Measurements from ENCODE around the gene BET1L. TPM values are rescaled to one million over a fixed set of nuclear protein-coding genes. Genes with fewer than 3 reads are reported as not detected.

The BET1L gene
- total and polyA plus RNA-seq, 4 donors = 7.6 to 32.6 (median 23.4) TPM

DNA sequence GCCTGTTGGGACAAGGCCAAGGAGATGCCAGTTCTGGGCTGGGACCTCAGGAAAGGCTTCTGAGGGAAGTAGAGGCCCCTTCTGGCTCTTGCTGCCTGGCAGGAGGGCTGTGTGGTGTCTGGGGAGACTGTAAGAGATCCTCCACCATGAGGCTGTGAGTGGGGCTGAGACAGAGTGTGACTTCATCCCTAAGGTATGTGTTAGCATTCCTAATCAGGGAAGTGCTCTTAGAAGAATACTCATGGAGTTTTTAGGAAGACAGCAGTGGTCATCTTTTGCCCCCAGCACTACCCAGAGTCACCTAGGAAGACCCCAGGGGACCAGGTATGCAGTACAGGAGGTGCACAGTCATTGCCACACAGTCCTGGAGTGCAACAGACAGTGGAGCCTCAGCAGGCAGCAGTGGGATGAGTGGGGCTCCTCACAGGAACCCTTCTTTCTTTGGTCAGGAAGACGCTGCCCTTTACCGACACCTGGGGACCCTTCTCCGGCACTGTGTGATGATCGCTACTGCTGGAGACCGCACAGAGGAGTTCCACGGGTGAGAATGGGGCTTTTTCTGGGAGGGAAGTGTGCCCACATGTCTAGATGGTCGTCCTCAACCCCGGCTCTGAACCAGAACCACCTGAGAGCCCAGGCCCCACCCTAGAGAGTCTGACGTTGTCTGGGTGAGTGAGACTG, 3.1 kb upstream of the BET1L start (continued):
- no peak for TF ChIP-seq REST (IDR thresholded peaks at IDR 0.05)
- TF ChIP-seq SP1 (IDR thresholded peaks at IDR 0.05) = no peak
- TF ChIP-seq FOXA2 (IDR thresholded peaks at IDR 0.05) = no peak
- TF ChIP-seq, protein P1, sequence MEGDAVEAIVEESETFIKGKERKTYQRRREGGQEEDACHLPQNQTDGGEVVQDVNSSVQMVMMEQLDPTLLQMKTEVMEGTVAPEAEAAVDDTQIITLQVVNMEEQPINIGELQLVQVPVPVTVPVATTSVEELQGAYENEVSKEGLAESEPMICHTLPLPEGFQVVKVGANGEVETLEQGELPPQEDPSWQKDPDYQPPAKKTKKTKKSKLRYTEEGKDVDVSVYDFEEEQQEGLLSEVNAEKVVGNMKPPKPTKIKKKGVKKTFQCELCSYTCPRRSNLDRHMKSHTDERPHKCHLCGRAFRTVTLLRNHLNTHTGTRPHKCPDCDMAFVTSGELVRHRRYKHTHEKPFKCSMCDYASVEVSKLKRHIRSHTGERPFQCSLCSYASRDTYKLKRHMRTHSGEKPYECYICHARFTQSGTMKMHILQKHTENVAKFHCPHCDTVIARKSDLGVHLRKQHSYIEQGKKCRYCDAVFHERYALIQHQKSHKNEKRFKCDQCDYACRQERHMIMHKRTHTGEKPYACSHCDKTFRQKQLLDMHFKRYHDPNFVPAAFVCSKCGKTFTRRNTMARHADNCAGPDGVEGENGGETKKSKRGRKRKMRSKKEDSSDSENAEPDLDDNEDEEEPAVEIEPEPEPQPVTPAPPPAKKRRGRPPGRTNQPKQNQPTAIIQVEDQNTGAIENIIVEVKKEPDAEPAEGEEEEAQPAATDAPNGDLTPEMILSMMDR (IDR thresholded peaks at IDR 0.05; ENCODE audit: low read depth, low read length, missing input control) = no peak
- TF ChIP-seq FOXA1 (IDR thresholded peaks at IDR 0.05) = no peak
- TF ChIP-seq GABPA (IDR thresholded peaks at IDR 0.05 in 1 of 2, conservative IDR thresholded peaks at IDR 0.05 in 1 of 2) = no peak
- TF ChIP-seq HNF4G (IDR thresholded peaks at IDR 0.05) = no peak
- no peak for TF ChIP-seq NR2F2 (IDR thresholded peaks at IDR 0.05)
- TF ChIP-seq YY1 (IDR thresholded peaks at IDR 0.05) = no peak

- peaks cover 8 to 41% (median 28%) of the 10 kb centered on the region in 4 donors for H3K4me1 ChIP-seq (ENCODE audit: control insufficient read depth in 4 of 4, insufficient read depth in 4 of 4, low read length in 3 of 4)
- DNase-seq (ENCODE audit: low spot score) = no peak
- peak overlapping the region in 1 of 2 donors; percentile 92 for H3K27ac ChIP-seq (ENCODE audit: low read depth in 1 of 2, low read length in 2 of 2)
- no peaks in the 10 kb centered on the region for H3K27me3 ChIP-seq (ENCODE audit: control insufficient read depth in 4 of 4, insufficient read depth in 4 of 4, low read length in 3 of 4)
- peaks cover 10 to 53% (median 35%) of the 10 kb centered on the region in 4 donors for H3K36me3 ChIP-seq (ENCODE audit: control insufficient read depth in 4 of 4, insufficient read depth in 3 of 4, low read depth in 1 of 4, low read length in 3 of 4)
- TF ChIP-seq NR2F2 (IDR thresholded peaks at IDR 0.05) (no peak), ZBTB33 (IDR thresholded peaks at IDR 0.05) (no peak), RXRA (IDR thresholded peaks at IDR 0.05) (no peak), GABPA (IDR thresholded peaks at IDR 0.05 in 1 of 2, conservative IDR thresholded peaks at IDR 0.05 in 1 of 2) (no peak), TAF1 (conservative IDR thresholded peaks at IDR 0.05) (no peak), YY1 (IDR thresholded peaks at IDR 0.05) (no peak), EGR1 (IDR thresholded peaks at IDR 0.05; ENCODE audit: low read depth in 2 of 2) (no peak), JUND (IDR thresholded peaks at IDR 0.05) (no peak), RAD21 (IDR thresholded peaks at IDR 0.05) (no peak), REST (IDR thresholded peaks at IDR 0.05) (no peak), SP1 (IDR thresholded peaks at IDR 0.05) (no peak)
- TF ChIP-seq, protein P2, sequence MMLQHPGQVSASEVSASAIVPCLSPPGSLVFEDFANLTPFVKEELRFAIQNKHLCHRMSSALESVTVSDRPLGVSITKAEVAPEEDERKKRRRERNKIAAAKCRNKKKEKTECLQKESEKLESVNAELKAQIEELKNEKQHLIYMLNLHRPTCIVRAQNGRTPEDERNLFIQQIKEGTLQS (IDR thresholded peaks at IDR 0.05) = no peak
- TF ChIP-seq, protein P3, sequence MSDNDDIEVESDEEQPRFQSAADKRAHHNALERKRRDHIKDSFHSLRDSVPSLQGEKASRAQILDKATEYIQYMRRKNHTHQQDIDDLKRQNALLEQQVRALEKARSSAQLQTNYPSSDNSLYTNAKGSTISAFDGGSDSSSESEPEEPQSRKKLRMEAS (IDR thresholded peaks at IDR 0.05) = no peak
- WGBS = 63% methylated on average over 29 of the region's 29 CpGs
- peak overlapping the region in 1 of 2 donors; percentile 74 for H3K9ac ChIP-seq (ENCODE audit: low read depth in 1 of 2, low read length in 2 of 2)
- no peaks in the 10 kb centered on the region for H3K9me3 ChIP-seq (ENCODE audit: control insufficient read depth in 4 of 4, low read length in 3 of 4)
- peak overlapping the region; percentile 27 to 88 (median 84) for H3K4me3 ChIP-seq (ENCODE audit: low read depth in 1 of 3, low read length in 3 of 3)
Measured at GRCh38 chr11:209275-210121, 2.3 kb upstream of the BET1L start.
